PFSK-1 (cell line): Measurements from ENCODE around the gene ALG5.

Source experiments
- FOXP2 ChIP-seq: optimal IDR thresholded peaks from 2 replicates; pipeline ENCODE3; 2011; ENCODE audit warnings: borderline replicate concordance, control low read depth, inconsistent platforms; ENCODE audit not compliant: insufficient read depth; ENCODE audit errors: extremely low read length, extremely low read depth
- POLR2AphosphoS5 ChIP-seq: IDR thresholded peaks from 2 replicates; pipeline ENCODE4 v1.6.1; 2012; ENCODE audit warnings: low read depth, mild to moderate bottlenecking, control low read depth, low read length, moderate library complexity
- SIN3A ChIP-seq: IDR thresholded peaks from 2 replicates; pipeline ENCODE4 v1.6.1; 2012; ENCODE audit warnings: mild to moderate bottlenecking, low read length, moderate library complexity, borderline replicate concordance; ENCODE audit not compliant: insufficient read depth
- TAF1 ChIP-seq: IDR thresholded peaks from 2 replicates; pipeline ENCODE4 v1.6.1; 2012; ENCODE audit warnings: low read length, control low read depth, borderline replicate concordance; ENCODE audit not compliant: insufficient read depth
- TF ChIP-seq, protein P1 (sequence below), 2 experiments: IDR thresholded peaks; 2 replicates each; pipeline versions ENCODE4 v1.6.1 to v1.8.0; 2011 to 2012; ENCODE audit warnings: low read depth in 2 of 2, low read length in 2 of 2, control low read depth in 1 of 2, inconsistent platforms in 1 of 2, mild to moderate bottlenecking in 1 of 2, moderate library complexity in 1 of 2; ENCODE audit not compliant: insufficient read depth in 1 of 2

Gene ALG5

DNA sequence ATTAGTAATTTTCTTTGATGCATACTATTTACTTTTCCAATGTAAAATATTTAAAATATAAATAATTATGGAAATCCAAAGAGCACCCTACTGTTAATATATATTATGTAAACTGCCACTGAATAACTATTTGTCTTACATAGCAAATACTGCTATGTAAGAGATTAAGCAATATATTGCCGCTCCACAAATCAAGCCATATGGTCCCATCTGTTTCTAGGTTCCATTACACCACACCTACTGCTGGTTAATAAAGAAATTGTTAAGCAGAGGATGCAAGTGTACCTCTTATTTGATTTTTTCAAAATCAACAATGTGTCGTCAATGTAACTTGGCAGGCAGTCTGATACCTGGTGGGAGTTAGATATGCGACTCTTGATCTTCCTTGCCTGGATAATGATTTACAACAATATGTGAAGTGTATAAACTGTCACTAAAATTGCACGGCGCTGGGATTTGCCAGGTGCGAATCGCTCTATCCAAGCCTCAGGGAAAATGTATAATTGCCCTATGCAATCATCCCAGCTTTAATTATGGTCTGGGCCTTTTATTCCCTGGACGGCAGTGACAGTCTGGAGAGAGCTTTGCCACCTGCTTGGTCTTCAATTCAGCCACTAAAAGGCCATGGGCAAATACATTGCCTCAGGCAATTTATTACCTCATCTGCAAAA is 95.1 kb downstream of the ALG5 start:
- TF ChIP-seq SIN3A = no peak
- no peak for TF ChIP-seq POLR2AphosphoS5
- TF ChIP-seq, protein P1, sequence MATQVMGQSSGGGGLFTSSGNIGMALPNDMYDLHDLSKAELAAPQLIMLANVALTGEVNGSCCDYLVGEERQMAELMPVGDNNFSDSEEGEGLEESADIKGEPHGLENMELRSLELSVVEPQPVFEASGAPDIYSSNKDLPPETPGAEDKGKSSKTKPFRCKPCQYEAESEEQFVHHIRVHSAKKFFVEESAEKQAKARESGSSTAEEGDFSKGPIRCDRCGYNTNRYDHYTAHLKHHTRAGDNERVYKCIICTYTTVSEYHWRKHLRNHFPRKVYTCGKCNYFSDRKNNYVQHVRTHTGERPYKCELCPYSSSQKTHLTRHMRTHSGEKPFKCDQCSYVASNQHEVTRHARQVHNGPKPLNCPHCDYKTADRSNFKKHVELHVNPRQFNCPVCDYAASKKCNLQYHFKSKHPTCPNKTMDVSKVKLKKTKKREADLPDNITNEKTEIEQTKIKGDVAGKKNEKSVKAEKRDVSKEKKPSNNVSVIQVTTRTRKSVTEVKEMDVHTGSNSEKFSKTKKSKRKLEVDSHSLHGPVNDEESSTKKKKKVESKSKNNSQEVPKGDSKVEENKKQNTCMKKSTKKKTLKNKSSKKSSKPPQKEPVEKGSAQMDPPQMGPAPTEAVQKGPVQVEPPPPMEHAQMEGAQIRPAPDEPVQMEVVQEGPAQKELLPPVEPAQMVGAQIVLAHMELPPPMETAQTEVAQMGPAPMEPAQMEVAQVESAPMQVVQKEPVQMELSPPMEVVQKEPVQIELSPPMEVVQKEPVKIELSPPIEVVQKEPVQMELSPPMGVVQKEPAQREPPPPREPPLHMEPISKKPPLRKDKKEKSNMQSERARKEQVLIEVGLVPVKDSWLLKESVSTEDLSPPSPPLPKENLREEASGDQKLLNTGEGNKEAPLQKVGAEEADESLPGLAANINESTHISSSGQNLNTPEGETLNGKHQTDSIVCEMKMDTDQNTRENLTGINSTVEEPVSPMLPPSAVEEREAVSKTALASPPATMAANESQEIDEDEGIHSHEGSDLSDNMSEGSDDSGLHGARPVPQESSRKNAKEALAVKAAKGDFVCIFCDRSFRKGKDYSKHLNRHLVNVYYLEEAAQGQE (IDR thresholded peaks at IDR 0.05; ENCODE audit: insufficient read depth in 1 of 2, low read depth in 2 of 2, low read length in 2 of 2) = no peak
- no peak for TF ChIP-seq TAF1
- TF ChIP-seq FOXP2 = no peak
